ENCODE results near the gene TRIM50.
"Not testable (repeated sequence)": the region's sequence is repeated elsewhere in the genome, so short reads cannot be mapped to it uniquely, and the experiment has no call there.

The TRIM50 gene

GRCh38 chr7:73312831-73313520 lies 14.9 kb downstream of the TRIM50 start:
- no peak for DNase-seq

- not testable (repeated sequence) for DNase-seq
Measured at GRCh38 chr7:73311421-73311820, 16.5 kb downstream of the TRIM50 start.

GRCh38 chr7:73308665-73309214 lies 19.1 kb downstream of the TRIM50 start, which contains the start of gene NSUN5:
NSUN5 (minus strand) TSS chr7:73308826; CDS start chr7:73308790, 36 bp downstream.
- DNase-seq, result peak; percentile 89 to 90

- DNase-seq, result no peak
Measured at GRCh38 chr7:73308074-73308664, 19.7 kb downstream of the TRIM50 start.

GRCh38 chr7:73307436-73307835 lies 20.4 kb downstream of the TRIM50 start:
- no peak for DNase-seq

- DNase-seq, result not testable (repeated sequence)
Measured at GRCh38 chr7:73304612-73305387, 23.1 kb downstream of the TRIM50 start.

- DNase-seq, result no peak
Measured at GRCh38 chr7:73304071-73304470, 23.8 kb downstream of the TRIM50 start.

- DNase-seq, result no peak
Measured at GRCh38 chr7:73303546-73303945, 24.3 kb downstream of the TRIM50 start.

GRCh38 chr7:73302846-73303245 lies 25.0 kb downstream of the TRIM50 start:
- not testable (repeated sequence) for DNase-seq

GRCh38 chr7:73301108-73301507 lies 26.8 kb downstream of the TRIM50 start:
- DNase-seq, result not testable (repeated sequence)

GRCh38 chr7:73299812-73300211 lies 28.1 kb downstream of the TRIM50 start:
- DNase-seq, result not testable (repeated sequence)

- not testable (repeated sequence) for DNase-seq
Measured at GRCh38 chr7:73297706-73298105, 30.2 kb downstream of the TRIM50 start.

- not testable (repeated sequence) for DNase-seq
Measured at GRCh38 chr7:73297235-73297634, 30.6 kb downstream of the TRIM50 start.

GRCh38 chr7:73277210-73277609 lies 50.7 kb downstream of the TRIM50 start:
- not testable (repeated sequence) for DNase-seq

- not testable (repeated sequence) for DNase-seq
Measured at GRCh38 chr7:73267813-73268212, 60.1 kb downstream of the TRIM50 start.

- not testable (repeated sequence) for DNase-seq
Measured at GRCh38 chr7:73266719-73267368, 61.0 kb downstream of the TRIM50 start.

All from CD4-positive, alpha-beta T cell treated with Interleukin-4 for 1 hour (primary cell).